AG09319 (cell line): ENCODE data around the gene CELSR1.

ENCODE experiments used
- DNase-seq: peaks from one replicate; pipeline ENCODE4 v3.0.0-alpha.2; 2010; ENCODE audit warnings: low read depth; ENCODE audit errors: extremely low read depth
- TF ChIP-seq, protein P1 (sequence below): IDR thresholded peaks from 2 replicates; pipeline ENCODE4 v1.5.1; 2011; ENCODE audit warnings: low read depth, mild to moderate bottlenecking, inconsistent platforms, low read length, moderate library complexity

CELSR1 gene

DNA sequence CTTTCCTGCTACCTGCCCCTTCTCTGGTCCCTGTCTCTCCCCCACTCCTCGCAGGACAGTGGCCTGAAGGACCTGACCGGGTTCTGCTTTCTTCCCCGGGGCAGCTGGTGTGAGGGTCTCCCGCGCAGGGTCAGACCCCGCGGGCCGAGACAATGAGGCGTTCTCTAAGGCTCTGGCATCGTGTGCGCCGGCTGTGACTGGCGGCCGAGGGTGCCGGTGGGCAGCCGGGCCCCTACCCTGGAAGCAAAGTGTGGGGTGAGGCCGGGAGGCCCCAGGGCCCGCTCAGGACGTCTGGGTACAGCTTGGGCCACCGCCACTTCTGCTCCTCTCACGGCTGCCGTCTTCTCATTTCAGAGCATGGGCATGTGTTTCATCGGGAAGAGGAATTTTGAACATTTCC is 185.7 kb downstream of the CELSR1 start:
- TF ChIP-seq, protein P1, sequence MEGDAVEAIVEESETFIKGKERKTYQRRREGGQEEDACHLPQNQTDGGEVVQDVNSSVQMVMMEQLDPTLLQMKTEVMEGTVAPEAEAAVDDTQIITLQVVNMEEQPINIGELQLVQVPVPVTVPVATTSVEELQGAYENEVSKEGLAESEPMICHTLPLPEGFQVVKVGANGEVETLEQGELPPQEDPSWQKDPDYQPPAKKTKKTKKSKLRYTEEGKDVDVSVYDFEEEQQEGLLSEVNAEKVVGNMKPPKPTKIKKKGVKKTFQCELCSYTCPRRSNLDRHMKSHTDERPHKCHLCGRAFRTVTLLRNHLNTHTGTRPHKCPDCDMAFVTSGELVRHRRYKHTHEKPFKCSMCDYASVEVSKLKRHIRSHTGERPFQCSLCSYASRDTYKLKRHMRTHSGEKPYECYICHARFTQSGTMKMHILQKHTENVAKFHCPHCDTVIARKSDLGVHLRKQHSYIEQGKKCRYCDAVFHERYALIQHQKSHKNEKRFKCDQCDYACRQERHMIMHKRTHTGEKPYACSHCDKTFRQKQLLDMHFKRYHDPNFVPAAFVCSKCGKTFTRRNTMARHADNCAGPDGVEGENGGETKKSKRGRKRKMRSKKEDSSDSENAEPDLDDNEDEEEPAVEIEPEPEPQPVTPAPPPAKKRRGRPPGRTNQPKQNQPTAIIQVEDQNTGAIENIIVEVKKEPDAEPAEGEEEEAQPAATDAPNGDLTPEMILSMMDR: no peak
- no peak for DNase-seq

- TF ChIP-seq, protein P1: no peak
- no peak for DNase-seq
Observed at GRCh38 chr22:46351131-46351735, 186.2 kb downstream of the CELSR1 start.

- TF ChIP-seq, protein P1: no peak
- no peak for DNase-seq
Observed at GRCh38 chr22:46350646-46351045, 186.8 kb downstream of the CELSR1 start.

DNA sequence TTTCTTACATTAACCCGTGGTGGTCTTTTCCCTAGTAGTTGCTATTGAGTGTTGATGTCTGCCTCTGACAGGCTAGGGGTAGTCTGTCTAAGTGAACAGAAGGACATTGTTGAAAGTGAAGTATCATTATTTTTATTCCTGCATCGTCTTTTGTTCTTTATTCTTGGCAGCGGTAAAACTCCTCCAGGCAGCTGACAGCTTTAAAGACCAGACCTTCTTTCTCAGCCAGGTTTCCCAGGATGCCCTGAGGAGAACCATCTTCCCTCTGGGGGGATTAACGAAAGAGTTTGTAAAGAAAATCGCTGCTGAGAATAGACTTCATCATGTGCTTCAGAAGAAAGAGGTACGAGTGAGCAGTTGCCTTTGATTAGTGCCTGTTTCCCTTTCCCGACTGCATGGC is 187.3 kb downstream of the CELSR1 start:
- no peak for DNase-seq
- TF ChIP-seq, protein P1: no peak

GRCh38 chr22:46349681-46350080 is 187.7 kb downstream of the CELSR1 start:
- DNase-seq: no peak

GRCh38 chr22:46349238-46349637 is 188.2 kb downstream of the CELSR1 start:
- TF ChIP-seq, protein P1: no peak
- DNase-seq: no peak

More at GRCh38 chr22:46349681-46350080, 187.7 kb downstream of the CELSR1 start:
- TF ChIP-seq, protein P1: no peak

- no peak for DNase-seq
- TF ChIP-seq, protein P1: no peak
Observed at GRCh38 chr22:46348099-46348695, 189.2 kb downstream of the CELSR1 start.
